ENCODE measurements around the gene ESCO1. TPM values are rescaled to one million over a fixed set of nuclear protein-coding genes. Genes with fewer than 3 reads are reported as not detected.

The ESCO1 gene
- total RNA-seq, 1 donor from 2014 or later, result 20.0 TPM

GRCh38 chr18:21489919-21490495 lies 110.5 kb downstream of the ESCO1 start:
- intact Hi-C loops (cut with micrococcal nuclease), result loop anchor here (1.0 to 5.0 kb wide), 2 partner anchors 112 to 466 kb away; partner anchors contain the start of gene ESCO1

GRCh38 chr18:21489119-21489750 lies 111.3 kb downstream of the ESCO1 start:
- Mint-ChIP-seq H3K4me1 (no peaks in the 10 kb centered on the region), H3K27ac (no peak overlapping the region), H3K9me3 (no peaks in the 10 kb centered on the region), H3K27me3 (peaks cover 9% of the 10 kb centered on the region), H3K36me3 (ENCODE audit: low read depth) (no peaks in the 10 kb centered on the region), H3K4me3 (no peak overlapping the region)
- intact Hi-C loops (cut with micrococcal nuclease), result loop anchor here (1.0 to 5.0 kb wide), 2 partner anchors 113 to 467 kb away; partner anchors contain the start of gene ESCO1
- peak; percentile 81 for DNase-seq

More at GRCh38 chr18:21489919-21490495, 110.5 kb downstream of the ESCO1 start:
- Mint-ChIP-seq H3K36me3 (ENCODE audit: low read depth) (no peaks in the 10 kb centered on the region), H3K9me3 (no peaks in the 10 kb centered on the region), H3K4me3 (no peak overlapping the region), H3K4me1 (no peaks in the 10 kb centered on the region), H3K27ac (no peak overlapping the region), H3K27me3 (peaks cover 12% of the 10 kb centered on the region)
- no peak for DNase-seq

- Mint-ChIP-seq H3K9me3 (no peaks in the 10 kb centered on the region), H3K27ac (no peak overlapping the region), H3K36me3 (ENCODE audit: low read depth) (no peaks in the 10 kb centered on the region), H3K4me1 (no peaks in the 10 kb centered on the region), H3K27me3 (peaks cover 4% of the 10 kb centered on the region), H3K4me3 (no peak overlapping the region)
- DNase-seq, result no peak
- intact Hi-C loops (cut with micrococcal nuclease), result loop anchor here (5.0 kb wide), 1 partner anchor 115 kb away; the partner anchor contains the start of gene ESCO1
Measured at GRCh38 chr18:21486905-21487437, 113.5 kb downstream of the ESCO1 start.

GRCh38 chr18:21484851-21485636 lies 115.5 kb downstream of the ESCO1 start:
- no peaks in the 10 kb centered on the region for H3K9me3 Mint-ChIP-seq
- peaks cover 11% of the 10 kb centered on the region for H3K27me3 Mint-ChIP-seq
- H3K36me3 Mint-ChIP-seq (ENCODE audit: low read depth), result no peaks in the 10 kb centered on the region
- no peak overlapping the region for H3K27ac Mint-ChIP-seq
- intact Hi-C loops (cut with micrococcal nuclease), result loop anchor here (5.0 kb wide), 1 partner anchor 117 kb away; the partner anchor contains the start of gene ESCO1
- DNase-seq, result no peak
- H3K4me1 Mint-ChIP-seq, result no peaks in the 10 kb centered on the region
- H3K4me3 Mint-ChIP-seq, result no peak overlapping the region

- DNase-seq, result no peak
- no peak overlapping the region for H3K27ac Mint-ChIP-seq
- peaks cover 11% of the 10 kb centered on the region for H3K27me3 Mint-ChIP-seq
- H3K36me3 Mint-ChIP-seq (ENCODE audit: low read depth), result no peaks in the 10 kb centered on the region
- intact Hi-C loops (cut with micrococcal nuclease), result no loop called here
- H3K4me1 Mint-ChIP-seq, result no peaks in the 10 kb centered on the region
- no peaks in the 10 kb centered on the region for H3K9me3 Mint-ChIP-seq
- no peak overlapping the region for H3K4me3 Mint-ChIP-seq
Measured at GRCh38 chr18:21483051-21483450, 117.5 kb downstream of the ESCO1 start.

GRCh38 chr18:21481739-21482138 lies 118.8 kb downstream of the ESCO1 start:
- no peaks in the 10 kb centered on the region for H3K4me1 Mint-ChIP-seq
- intact Hi-C loops (cut with micrococcal nuclease), result no loop called here
- H3K27me3 Mint-ChIP-seq, result peaks cover 10% of the 10 kb centered on the region
- H3K4me3 Mint-ChIP-seq, result no peak overlapping the region
- H3K36me3 Mint-ChIP-seq (ENCODE audit: low read depth), result no peaks in the 10 kb centered on the region
- no peak overlapping the region for H3K27ac Mint-ChIP-seq
- H3K9me3 Mint-ChIP-seq, result no peaks in the 10 kb centered on the region
- DNase-seq, result no peak

- no peaks in the 10 kb centered on the region for H3K9me3 Mint-ChIP-seq
- DNase-seq, result no peak
- H3K4me3 Mint-ChIP-seq, result no peak overlapping the region
- H3K27me3 Mint-ChIP-seq, result peaks cover 9% of the 10 kb centered on the region
- no peak overlapping the region for H3K27ac Mint-ChIP-seq
- intact Hi-C loops (cut with micrococcal nuclease), result no loop called here
- no peaks in the 10 kb centered on the region for H3K36me3 Mint-ChIP-seq (ENCODE audit: low read depth)
- no peaks in the 10 kb centered on the region for H3K4me1 Mint-ChIP-seq
Measured at GRCh38 chr18:21479721-21480120, 120.8 kb downstream of the ESCO1 start.

Other genes with a start within 250 kb of the ESCO1 start
- gene SNRPD1, start 11.6 kb upstream of the ESCO1 start, total RNA-seq, result 182 and 192 TPM in 2 replicates
- 29.3 and 31.1 TPM in 2 replicates for gene ABHD3, start 104.1 kb upstream of the ESCO1 start, total RNA-seq
- 35.7 and 36.7 TPM in 2 replicates for gene MIB1, start 140.1 kb upstream of the ESCO1 start, total RNA-seq

Measured in activated CD4-positive, alpha-beta T cell treated with anti-CD3 and anti-CD28 coated beads, Interleukin-2, amount 10 ng/mL, durations not matched to agents 24 days and 14 days (primary cell).